ENCODE results near the gene ITGA1.
"Not testable (repeated sequence)": the region's sequence is repeated elsewhere in the genome, so short reads cannot be mapped to it uniquely, and the experiment has no call there.

The ITGA1 gene

DNA sequence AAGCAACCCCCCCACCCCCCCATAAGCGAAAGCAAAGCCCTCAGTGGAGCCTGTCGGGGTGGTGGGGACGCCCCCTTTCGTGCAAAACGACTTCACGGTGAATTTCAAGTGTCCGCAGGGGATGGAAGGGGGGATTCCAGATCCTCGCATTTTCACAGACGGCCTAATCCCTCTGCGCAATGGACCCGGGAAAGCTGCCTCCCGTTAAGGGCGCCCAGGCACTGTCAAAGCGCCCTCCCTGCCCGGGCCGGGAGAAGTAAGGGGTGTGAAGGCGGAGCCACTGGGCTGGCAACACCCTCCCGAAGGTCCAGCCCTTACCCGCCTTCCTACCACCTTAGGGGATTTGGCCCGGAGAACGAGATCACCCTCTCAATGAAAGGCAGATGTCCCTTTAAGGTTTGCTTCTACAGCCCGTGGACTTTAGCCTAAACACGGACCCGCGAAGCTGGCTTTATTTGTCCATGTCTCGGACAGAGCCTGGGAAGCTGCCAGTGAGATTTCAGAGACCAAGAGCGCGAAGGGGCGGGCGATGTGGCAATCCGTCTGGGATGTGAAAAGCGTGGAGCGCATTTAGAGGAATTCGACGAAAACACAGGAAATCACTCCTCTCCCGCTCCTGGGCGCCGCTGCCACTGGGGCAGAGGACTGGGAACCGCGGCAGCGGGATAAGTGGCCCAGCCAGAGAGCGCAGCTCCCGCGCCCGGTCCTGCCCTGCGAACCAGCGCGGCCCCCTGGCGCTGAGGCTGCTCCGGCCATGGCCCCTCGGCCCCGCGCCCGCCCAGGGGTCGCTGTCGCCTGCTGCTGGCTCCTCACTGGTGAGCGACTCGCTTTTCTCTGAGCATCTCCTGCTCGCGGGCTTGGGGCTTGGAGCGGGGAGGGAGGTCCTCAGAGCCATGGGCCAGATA lies at the start of gene ITGA1, which contains the start of gene PELO:
Gene ITGA1 (plus strand): TSS at position 317 of the 905 bp plus-strand sequence. CDS start 438 bp downstream, at position 755.
Gene PELO (plus strand): TSS at position 317 of the 905 bp plus-strand sequence. CDS start 12,479 bp downstream, outside the sequence.
- H3K4me3 Mint-ChIP-seq, result peak within 1 kb of the TSS; percentile 83
- H3K36me3 Mint-ChIP-seq, result no peaks in the 10 kb centered on the region
- DNase-seq (ENCODE audit: low spot score in 2 of 2) (peak; percentile 8 to 30), ATAC-seq (ENCODE audit: low read depth) (peak; percentile 69)
- peaks cover 20% of the 10 kb centered on the region for H3K27me3 Mint-ChIP-seq
- H3K9me3 Mint-ChIP-seq, result no peaks in the 10 kb centered on the region
- H3K4me1 Mint-ChIP-seq, result peaks cover 11% of the 10 kb centered on the region
- H3K27ac Mint-ChIP-seq, result no peak within 1 kb of the TSS

DNA sequence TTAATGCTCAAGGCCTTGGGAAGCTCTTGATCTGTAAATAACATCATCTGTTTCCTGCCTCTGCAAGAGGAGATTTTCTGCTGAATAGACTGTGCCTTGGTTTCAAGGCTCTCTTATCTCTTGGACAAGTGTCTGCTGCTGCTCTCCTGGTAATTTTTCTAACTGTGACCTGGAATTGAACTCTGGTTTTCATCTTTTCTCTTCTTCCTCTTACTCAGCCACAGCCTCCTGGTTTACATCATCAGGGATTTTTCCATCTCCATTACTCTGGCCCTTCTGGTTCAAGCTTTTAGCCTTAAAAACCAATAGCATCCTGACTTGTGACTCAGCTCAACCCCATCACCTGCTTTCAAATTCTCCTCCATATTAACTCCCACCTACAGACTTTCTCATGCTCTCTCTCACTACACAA lies 49.6 kb upstream of the ITGA1 start:
- H3K27ac Mint-ChIP-seq, result no peak overlapping the region
- no peak overlapping the region for H3K4me3 Mint-ChIP-seq
- no peak for ATAC-seq (ENCODE audit: low read depth)

DNA sequence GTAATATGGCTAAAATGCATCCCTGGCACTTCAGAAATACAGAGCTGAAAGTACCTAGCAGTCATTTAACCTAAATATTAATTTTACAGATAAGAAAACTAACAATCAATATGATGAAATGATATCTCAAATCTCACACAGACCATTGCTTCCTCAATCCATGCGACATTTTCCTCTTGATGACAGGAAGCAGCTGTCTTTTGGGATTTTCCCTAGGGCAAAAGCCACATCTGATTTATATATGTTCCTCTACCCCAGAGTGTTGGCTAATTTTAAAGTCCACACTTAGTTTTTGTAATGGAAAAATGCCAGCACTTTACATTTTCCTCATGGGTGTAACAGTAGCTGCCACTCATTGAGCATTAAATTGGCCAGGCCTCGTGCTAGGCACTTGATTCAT lies 47.7 kb upstream of the ITGA1 start:
- Mint-ChIP-seq H3K9me3 (no peaks in the 10 kb centered on the region), H3K27ac (no peak overlapping the region), H3K36me3 (no peaks in the 10 kb centered on the region), H3K4me3 (no peak overlapping the region), H3K27me3 (peaks cover 4% of the 10 kb centered on the region), H3K4me1 (no peaks in the 10 kb centered on the region)
- DNase-seq (ENCODE audit: low spot score in 2 of 2) (no peak), ATAC-seq (ENCODE audit: low read depth) (no peak)

More for the DNA sequence above, 49.6 kb upstream of the ITGA1 start:
- Mint-ChIP-seq H3K4me1 (no peaks in the 10 kb centered on the region), H3K36me3 (no peaks in the 10 kb centered on the region), H3K9me3 (no peaks in the 10 kb centered on the region), H3K27me3 (peaks cover 4% of the 10 kb centered on the region)
- DNase-seq (ENCODE audit: low spot score in 2 of 2), result no peak

DNA sequence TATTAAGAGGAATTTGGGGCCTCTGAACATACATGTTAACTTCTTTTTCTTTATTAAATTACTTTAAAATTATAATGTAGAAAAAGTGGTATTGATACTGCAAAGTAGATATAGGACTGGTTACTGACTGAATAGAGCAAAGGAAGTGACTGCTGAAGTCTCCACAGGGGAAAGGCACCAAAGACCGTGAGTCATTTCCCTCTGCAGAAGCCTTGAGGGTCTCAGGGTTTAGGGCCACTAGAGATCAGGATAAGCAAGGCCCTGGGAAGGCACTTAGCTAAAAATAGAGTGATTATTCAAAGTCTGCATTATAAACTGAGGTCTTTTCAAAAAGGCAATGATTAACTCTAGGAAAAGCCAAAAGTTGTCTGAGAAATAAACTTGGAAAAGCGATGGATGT lies 44.7 kb upstream of the ITGA1 start:
- Mint-ChIP-seq H3K4me1 (no peaks in the 10 kb centered on the region), H3K9me3 (no peaks in the 10 kb centered on the region), H3K27me3 (peaks cover 7% of the 10 kb centered on the region), H3K36me3 (no peaks in the 10 kb centered on the region), H3K27ac (no peak overlapping the region), H3K4me3 (no peak overlapping the region)
- DNase-seq (ENCODE audit: low spot score in 2 of 2) (no peak), ATAC-seq (ENCODE audit: low read depth) (no peak)

DNA sequence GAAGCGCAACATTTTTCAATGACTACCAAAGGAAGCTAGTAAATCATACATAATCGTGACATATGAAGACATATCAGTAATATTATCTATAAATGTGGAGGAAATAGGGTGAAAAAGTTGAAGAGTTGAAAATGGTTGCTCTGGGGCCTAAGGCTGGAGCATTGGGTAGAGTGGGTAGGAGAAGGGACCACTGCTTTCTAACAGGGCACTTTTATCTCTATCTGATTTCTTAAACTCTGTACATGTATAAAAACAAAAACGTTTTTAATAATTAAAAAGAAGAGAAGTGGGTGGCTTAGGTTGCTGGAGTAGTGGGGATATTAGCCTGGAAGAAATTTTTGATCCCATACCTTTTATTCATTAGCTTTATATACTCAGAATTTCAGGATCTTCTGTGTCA lies 44.2 kb upstream of the ITGA1 start:
- ATAC-seq (ENCODE audit: low read depth) (no peak), DNase-seq (ENCODE audit: low spot score in 2 of 2) (no peak)
- no peak overlapping the region for H3K27ac Mint-ChIP-seq
- no peaks in the 10 kb centered on the region for H3K4me1 Mint-ChIP-seq
- no peak overlapping the region for H3K4me3 Mint-ChIP-seq
- peaks cover 7% of the 10 kb centered on the region for H3K27me3 Mint-ChIP-seq
- no peaks in the 10 kb centered on the region for H3K9me3 Mint-ChIP-seq
- no peaks in the 10 kb centered on the region for H3K36me3 Mint-ChIP-seq

DNA sequence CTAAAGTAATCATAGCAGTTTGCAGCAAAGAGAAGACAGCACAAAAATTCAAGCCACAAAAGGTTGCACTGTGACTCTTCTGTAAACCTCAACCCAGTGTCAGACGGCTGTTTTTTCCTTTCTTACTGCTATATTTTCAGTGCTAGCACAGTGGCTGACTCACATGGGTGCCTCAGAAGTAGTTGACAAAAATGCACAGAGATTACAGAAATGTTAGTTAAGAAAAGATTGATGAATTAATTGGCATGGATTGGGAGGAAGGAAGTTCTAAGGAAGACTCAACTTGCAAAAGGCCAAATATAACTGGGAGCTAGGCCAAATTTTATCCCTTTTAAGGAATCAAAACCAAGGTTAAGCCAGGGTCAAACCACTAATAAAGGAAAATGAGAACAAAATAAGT lies 43.7 kb upstream of the ITGA1 start:
- Mint-ChIP-seq H3K9me3 (no peaks in the 10 kb centered on the region), H3K27ac (no peak overlapping the region), H3K27me3 (peaks cover 7% of the 10 kb centered on the region), H3K36me3 (no peaks in the 10 kb centered on the region), H3K4me1 (no peaks in the 10 kb centered on the region), H3K4me3 (no peak overlapping the region)
- DNase-seq (ENCODE audit: low spot score in 2 of 2), result no peak
- no peak for ATAC-seq (ENCODE audit: low read depth)

DNA sequence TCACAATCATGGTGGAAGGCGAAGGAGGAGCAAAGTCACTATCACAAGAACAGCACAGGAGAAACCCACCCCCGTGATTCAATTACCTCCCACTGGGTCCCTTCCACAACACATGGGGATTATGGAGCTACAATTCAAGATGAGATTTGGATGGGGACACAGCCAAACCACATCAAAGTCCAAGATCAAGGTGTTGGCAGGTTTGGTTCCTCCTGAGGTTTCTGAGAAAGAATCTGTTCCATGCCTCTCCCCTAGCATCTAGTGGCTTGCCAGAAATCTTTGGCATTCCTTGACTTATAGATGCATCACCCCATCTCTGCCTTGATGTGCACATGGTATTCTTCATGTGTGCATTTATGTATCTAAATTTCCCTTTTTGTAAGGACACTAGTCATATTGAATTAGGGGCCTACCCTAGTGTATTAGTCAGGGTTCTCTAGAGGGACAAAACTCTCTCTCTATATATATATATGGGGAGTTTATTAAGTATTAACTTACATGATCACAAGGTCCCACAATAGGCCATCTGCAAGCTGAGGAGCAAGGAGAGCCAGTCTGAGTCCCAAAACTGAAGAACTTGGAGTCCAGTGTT lies 42.8 kb upstream of the ITGA1 start:
- H3K36me3 Mint-ChIP-seq; H3K9me3 Mint-ChIP-seq; H3K27ac Mint-ChIP-seq; ATAC-seq (ENCODE audit: low read depth); H3K27me3 Mint-ChIP-seq; DNase-seq (ENCODE audit: low spot score in 2 of 2); H3K4me3 Mint-ChIP-seq; H3K4me1 Mint-ChIP-seq: not testable (repeated sequence)

DNA sequence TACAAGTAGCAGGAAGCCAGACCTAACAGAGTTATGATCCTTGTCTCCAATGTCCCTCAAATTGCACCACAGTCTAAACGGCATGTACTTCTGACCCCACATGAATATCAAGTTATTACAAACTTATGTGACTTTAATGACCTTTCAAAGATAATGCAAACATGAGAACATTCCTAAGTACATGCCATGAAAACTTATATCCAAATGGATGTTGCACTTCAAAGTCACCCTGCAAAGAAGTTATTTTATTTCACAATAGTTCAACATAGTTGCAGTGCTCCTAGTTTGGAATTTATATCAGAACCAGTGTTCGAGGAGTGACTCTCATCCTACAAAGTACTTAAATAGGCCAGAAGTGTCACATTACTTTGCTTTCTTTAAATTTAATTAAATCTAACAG lies 41.2 kb upstream of the ITGA1 start:
- peaks cover 4% of the 10 kb centered on the region for H3K27me3 Mint-ChIP-seq
- no peaks in the 10 kb centered on the region for H3K36me3 Mint-ChIP-seq
- no peak overlapping the region for H3K4me3 Mint-ChIP-seq
- no peak overlapping the region for H3K27ac Mint-ChIP-seq
- no peaks in the 10 kb centered on the region for H3K4me1 Mint-ChIP-seq
- H3K9me3 Mint-ChIP-seq, result no peaks in the 10 kb centered on the region
- no peak for ATAC-seq (ENCODE audit: low read depth)
- no peak for DNase-seq (ENCODE audit: low spot score in 2 of 2)

DNA sequence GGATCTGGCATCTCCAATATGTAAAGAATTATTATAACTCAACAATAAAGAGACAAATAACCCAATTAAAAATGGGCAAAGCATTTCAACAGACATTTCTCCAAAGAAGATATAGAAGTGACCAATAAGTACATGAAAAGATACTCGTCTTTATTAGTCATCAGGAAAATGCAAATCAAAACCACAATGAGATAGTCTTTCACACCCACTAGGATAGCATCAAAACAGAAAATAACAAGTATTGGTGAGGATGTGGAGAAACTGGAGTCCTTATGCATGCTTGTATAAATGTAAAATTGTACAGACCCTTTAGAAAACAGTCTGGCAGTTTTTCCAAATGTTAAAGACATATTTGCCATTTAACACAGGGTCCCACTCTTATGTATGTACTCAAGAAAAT lies 39.1 kb upstream of the ITGA1 start:
- H3K4me3 Mint-ChIP-seq, result no peak overlapping the region
- no peak for ATAC-seq (ENCODE audit: low read depth)
- no peaks in the 10 kb centered on the region for H3K4me1 Mint-ChIP-seq
- H3K36me3 Mint-ChIP-seq, result no peaks in the 10 kb centered on the region
- H3K9me3 Mint-ChIP-seq, result no peaks in the 10 kb centered on the region
- no peak for DNase-seq (ENCODE audit: low spot score in 2 of 2)
- no peak overlapping the region for H3K27ac Mint-ChIP-seq
- H3K27me3 Mint-ChIP-seq, result peaks cover 6% of the 10 kb centered on the region

DNA sequence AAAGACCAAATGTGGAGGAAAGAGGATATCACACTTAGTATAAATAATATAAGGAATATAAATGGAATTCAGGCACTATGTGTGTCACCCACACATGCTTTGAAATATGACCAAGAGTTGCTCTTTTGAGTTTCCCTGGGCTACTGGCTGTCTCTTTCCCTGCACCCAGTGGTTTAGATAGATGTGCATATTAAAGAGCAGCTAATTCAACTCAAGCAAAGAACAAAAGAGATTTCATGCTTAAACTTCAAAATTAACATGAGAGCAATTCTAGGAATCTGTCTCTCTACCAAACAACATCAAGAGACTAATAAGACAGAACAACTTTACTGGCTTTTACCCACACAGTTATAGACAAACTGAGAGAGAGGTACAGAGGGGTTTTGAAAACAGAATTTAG lies 38.0 kb upstream of the ITGA1 start:
- Mint-ChIP-seq H3K9me3 (no peaks in the 10 kb centered on the region), H3K4me1 (no peaks in the 10 kb centered on the region), H3K27me3 (peaks cover 8% of the 10 kb centered on the region), H3K36me3 (no peaks in the 10 kb centered on the region), H3K27ac (no peak overlapping the region), H3K4me3 (no peak overlapping the region)
- DNase-seq (ENCODE audit: low spot score in 2 of 2), result no peak
- no peak for ATAC-seq (ENCODE audit: low read depth)

DNA sequence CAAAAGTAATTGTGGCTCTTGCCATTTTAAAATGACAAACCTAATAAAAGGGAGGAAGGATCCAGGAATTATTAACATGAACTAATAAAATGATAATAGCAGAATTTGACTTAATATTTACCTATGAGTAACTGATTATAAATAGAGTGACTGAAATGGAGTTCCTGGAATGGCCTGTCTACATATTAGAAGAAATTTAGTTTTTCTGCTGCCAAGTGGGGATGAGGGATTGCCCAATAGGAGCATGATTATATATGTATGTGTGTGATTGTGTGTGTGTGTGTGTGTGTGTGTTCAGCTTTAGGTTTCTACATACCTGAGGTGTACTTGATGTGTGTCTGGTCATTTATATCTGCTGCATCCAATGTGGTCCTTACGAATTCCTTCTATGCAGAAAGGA lies 36.6 kb upstream of the ITGA1 start:
- no peak overlapping the region for H3K4me3 Mint-ChIP-seq
- no peaks in the 10 kb centered on the region for H3K9me3 Mint-ChIP-seq
- no peaks in the 10 kb centered on the region for H3K4me1 Mint-ChIP-seq
- DNase-seq (ENCODE audit: low spot score in 2 of 2) (no peak), ATAC-seq (ENCODE audit: low read depth) (no peak)
- peaks cover 5% of the 10 kb centered on the region for H3K27me3 Mint-ChIP-seq
- no peak overlapping the region for H3K27ac Mint-ChIP-seq
- no peaks in the 10 kb centered on the region for H3K36me3 Mint-ChIP-seq

DNA sequence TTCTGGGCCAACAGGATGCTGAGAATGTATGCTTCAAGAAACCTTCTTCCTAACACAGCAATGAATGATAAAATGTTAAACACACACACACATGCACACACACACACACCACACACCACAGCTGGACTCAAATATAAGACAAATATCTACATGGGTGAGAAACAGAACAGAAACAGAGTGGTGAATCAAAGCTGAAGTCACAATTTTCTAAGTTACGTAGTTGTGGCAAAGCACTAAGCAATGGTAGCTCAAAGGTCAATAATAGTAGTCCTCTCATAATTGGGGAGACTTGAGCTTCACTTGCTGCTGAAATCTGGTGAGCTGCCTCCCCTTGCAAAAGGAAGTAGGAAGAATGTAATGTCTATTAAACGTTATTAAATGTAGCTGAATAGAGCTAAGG lies 33.7 kb upstream of the ITGA1 start:
- DNase-seq (ENCODE audit: low spot score in 2 of 2) (no peak), ATAC-seq (ENCODE audit: low read depth) (no peak)
- H3K4me3 Mint-ChIP-seq, result no peak overlapping the region
- H3K9me3 Mint-ChIP-seq, result no peaks in the 10 kb centered on the region
- no peak overlapping the region for H3K27ac Mint-ChIP-seq
- peaks cover 5% of the 10 kb centered on the region for H3K27me3 Mint-ChIP-seq
- H3K4me1 Mint-ChIP-seq, result no peaks in the 10 kb centered on the region
- H3K36me3 Mint-ChIP-seq, result no peaks in the 10 kb centered on the region

DNA sequence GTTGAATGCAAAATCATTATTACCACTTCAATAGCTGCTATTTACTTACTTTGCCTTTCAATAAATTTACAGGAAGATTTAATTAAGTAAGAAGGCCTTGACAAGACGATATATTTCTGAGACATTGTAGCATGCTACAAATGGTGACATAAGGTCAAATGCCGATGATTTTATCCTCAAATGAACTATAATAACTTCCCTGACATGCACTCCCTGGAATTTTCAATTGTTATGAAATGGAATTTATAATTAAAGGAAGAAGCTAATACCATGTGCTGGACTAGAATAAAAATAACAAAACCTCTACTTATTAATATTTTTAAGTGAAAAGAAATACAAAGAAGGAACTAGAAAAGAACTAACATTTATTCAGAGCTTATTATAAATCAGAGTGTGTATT lies 30.2 kb upstream of the ITGA1 start:
- no peak for ATAC-seq (ENCODE audit: low read depth)
- no peak overlapping the region for H3K27ac Mint-ChIP-seq
- no peaks in the 10 kb centered on the region for H3K4me1 Mint-ChIP-seq
- peaks cover 5% of the 10 kb centered on the region for H3K27me3 Mint-ChIP-seq
- H3K9me3 Mint-ChIP-seq, result no peaks in the 10 kb centered on the region
- no peak for DNase-seq (ENCODE audit: low spot score in 2 of 2)
- H3K36me3 Mint-ChIP-seq, result no peaks in the 10 kb centered on the region
- no peak overlapping the region for H3K4me3 Mint-ChIP-seq

DNA sequence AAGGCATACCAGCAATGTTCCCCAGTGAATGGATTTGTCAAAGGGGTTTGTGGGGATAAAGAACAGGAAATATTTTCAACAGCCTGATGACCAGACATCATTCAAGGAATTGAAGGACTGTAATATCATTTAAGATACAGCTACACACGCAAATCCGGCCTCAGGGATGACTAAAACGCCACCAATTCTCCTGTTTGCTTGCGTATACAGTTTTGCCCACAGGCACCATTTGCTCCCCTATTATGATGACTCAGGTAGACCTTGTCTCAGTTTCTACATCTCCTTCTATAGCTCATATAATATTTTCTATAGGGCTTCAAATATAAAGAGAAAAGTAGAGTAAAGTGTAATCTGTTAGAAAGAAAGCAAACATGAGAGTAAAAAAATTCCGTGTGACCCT lies 29.7 kb upstream of the ITGA1 start:
- Mint-ChIP-seq H3K4me1 (no peaks in the 10 kb centered on the region), H3K36me3 (no peaks in the 10 kb centered on the region), H3K27ac (no peak overlapping the region), H3K9me3 (no peaks in the 10 kb centered on the region), H3K4me3 (no peak overlapping the region), H3K27me3 (peaks cover 5% of the 10 kb centered on the region)
- DNase-seq (ENCODE audit: low spot score in 2 of 2) (no peak), ATAC-seq (ENCODE audit: low read depth) (no peak)

Data from memory B cell (primary cell).